Heart right ventricle (tissue), 16 donors: Measurements from ENCODE around the gene ESYT3. TPM values are rescaled to one million over a fixed set of nuclear protein-coding genes. Genes with fewer than 3 reads are reported as not detected.

Source experiments
- ATAC-seq, 8 donors: fragments of 200-7000 bp; cut with Tn5 transposase; one replicate each; pipeline ENCODE4 v1.9.1; 2020; ENCODE audit warnings: mild to moderate bottlenecking in 8 of 8, moderate library complexity in 8 of 8, moderate number of reproducible peaks in 1 of 8
- DNase-seq, 2 donors: peaks; one replicate each; pipeline ENCODE4 v3.0.0-alpha.2; 2020
- H3K27ac ChIP-seq, 10 donors: fragments of 200-600 bp; sonication (generic) in 2 of 10; one replicate each; pipeline versions ENCODE4 v1.5.0 to v1.8.0; 2020 to 2022; ENCODE audit warnings: mild to moderate bottlenecking in 3 of 10
- H3K27me3 ChIP-seq, 7 donors: fragments of 200-600 bp; one replicate each; pipeline ENCODE4 v1.8.0; 2021 to 2022; ENCODE audit warnings: mild to moderate bottlenecking in 2 of 7
- H3K36me3 ChIP-seq, 9 donors: fragments of 200-600 bp; sonication (generic) in 1 of 9; one replicate each; pipeline versions ENCODE4 v1.5.0 to v1.8.0; 2020 to 2022; ENCODE audit warnings: mild to moderate bottlenecking in 2 of 9
- H3K4me1 ChIP-seq, 9 donors: fragments of 200-600 bp; sonication (generic) in 1 of 9; one replicate each; pipeline versions ENCODE4 v1.5.0 to v1.8.0; 2020 to 2022; ENCODE audit warnings: mild to moderate bottlenecking in 4 of 9
- H3K4me3 ChIP-seq, 10 donors: fragments of 200-600 bp; sonication (generic) in 2 of 10; one replicate each; pipeline versions ENCODE4 v1.5.0 to v1.8.0; 2020 to 2022; ENCODE audit warnings: mild to moderate bottlenecking in 7 of 10, moderate library complexity in 2 of 10
- H3K9me3 ChIP-seq, 11 donors: fragments of 200-600 bp in 10 of 11; sonication (generic) in 2 of 11; one replicate each; pipeline versions ENCODE4 v1.5.0 to v1.8.0; 2013 to 2022; ENCODE audit warnings: mild to moderate bottlenecking in 2 of 11, control low read depth in 1 of 11, moderate library complexity in 1 of 11
- WGBS, 2 donors: extraction: QIAGEN DNeasy Blood & Tissue Kit; methylation state at CpG; one replicate each; pipeline ENCODE4 v1.1.7; 2013; ENCODE audit warnings: inconsistent platforms in 1 of 2; 5-methylcytosine and 5-hydroxymethylcytosine counted together
- intact Hi-C, 10 donors: fragments of 100-400 bp; cut with DNase I; formaldehyde crosslinking; loops; one replicate each; pipeline versions ENCODE4 v1.11.1 to v1.14.2; 2022
- polyA plus RNA-seq, 2 donors: library from polyadenylated mRNA; stranded (reverse); fragments of 200-250 nt; gene quantifications; one replicate each; pipeline ENCODE4 v1.2.3, GENCODE V29; 2013
- total RNA-seq, 10 donors: library from RNA; stranded (reverse); fragmentation: NEBNext Ultra II Directional in 3 of 10; extraction: Animal tissue kit (Norgen Biotek cat#: 25700) in 3 of 10; gene quantifications; one replicate each; pipeline versions ENCODE4 v1.2.1 to v1.2.4, GENCODE V29; 2021 to 2023
- TF ChIP-seq, protein P1 (sequence below), 9 donors: fragments of 200-600 bp; sonication (generic) in 2 of 9; IDR thresholded peaks; one replicate each; pipeline versions ENCODE4 v1.5.0 to v1.8.0; 2021 to 2022; ENCODE audit warnings: antibody characterized with exemption in 9 of 9, mild to moderate bottlenecking in 5 of 9, moderate library complexity in 1 of 9
- donor health status: Arrhythmogenic right ventricular cardiomyopathy.
- donor health status: ischemic (EF 13 %, LVEDD 7.1; RV severe dilation, severe dysfunction).
- donor health status: healthy with polysubstance abuse.
- donor health status: DM: no; HTN: yes; CAD: no.
- donor health status: DM: no; HTN: no; CAD: no.
- donor health status: ischemic (EF 25% LVEDD 6.9; RV normal size, moderate dysfunction).
- donor health status: ischemic (EF 25% LVEDD 5.7; RV mildly dilated, moderate dysfunction).
- donor health status: healthy.
- donor health status: DM: yes; HTN: yes; CAD: no.
- donor health status: Ischemic cardiomyopathy.
- donor health status: ischemic (EF 35%, LVEDD 5.7; RV mildly dilated, moderate dysfunction).
- donor health status: nonischemic (EF 11% LVEDD 7.7; RV severe dilation, severe dysfunction).
- donor health status: DM: yes; HTN: yes; CAD: no.
- donor health status: PGD.
- donor health status: ischemic (EF 29% LVEDD 5.4; RV normal size, mild dysfunction).
- donor health status: nonischemic (EF 23%, LVEDD 6.1; RV moderate dilation, normal function).

ESYT3 gene
- total and polyA plus RNA-seq, 12 donors: 0.26 to 2.4 (median 1.1) TPM

DNA sequence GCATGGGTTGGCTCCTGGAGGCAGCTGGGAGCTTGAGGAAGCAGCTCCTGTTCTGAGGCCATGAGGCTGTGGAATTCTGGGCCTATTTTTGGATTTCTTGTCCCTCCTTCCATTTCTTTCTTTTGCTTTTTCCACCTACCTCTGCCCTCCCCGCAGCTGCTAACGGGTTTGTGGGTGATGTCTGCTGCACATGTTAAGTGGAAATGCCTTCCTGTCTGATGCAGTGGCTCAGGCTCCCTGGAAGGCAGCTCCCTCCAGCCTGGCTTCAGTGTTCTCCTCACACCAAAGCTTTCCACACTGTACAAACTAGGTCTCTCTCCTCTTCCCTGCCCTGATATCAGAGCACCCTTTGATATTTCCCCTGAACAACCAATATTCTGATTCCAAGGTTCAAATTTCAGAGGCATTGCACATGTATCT, 33.8 kb upstream of the ESYT3 start:
- no peak for DNase-seq
- Histone ChIP-seq H3K9me3 (no peaks in the 10 kb centered on the region), H3K27me3 (no peaks in the 10 kb centered on the region), H3K4me1 (peaks cover 0 to 73% (median 44%) of the 10 kb centered on the region in 9 donors), H3K4me3 (no peak overlapping the region), H3K36me3 (peaks cover 0 to 87% (median 43%) of the 10 kb centered on the region in 9 donors), H3K27ac (peak overlapping the region in 8 of 10 donors; percentile 35 to 92 (median 68))
- ATAC-seq: peak in 1 of 8 donors; percentile 19
- intact Hi-C loops: loop anchor here in 1 of 10 donors (5.0 kb wide), 1 partner anchor 68 kb away; no protein-coding TSS in a partner anchor
- 17 to 55% methylated on average over 2 of the region's 2 CpGs for WGBS, 2 donors
- TF ChIP-seq, protein P1, sequence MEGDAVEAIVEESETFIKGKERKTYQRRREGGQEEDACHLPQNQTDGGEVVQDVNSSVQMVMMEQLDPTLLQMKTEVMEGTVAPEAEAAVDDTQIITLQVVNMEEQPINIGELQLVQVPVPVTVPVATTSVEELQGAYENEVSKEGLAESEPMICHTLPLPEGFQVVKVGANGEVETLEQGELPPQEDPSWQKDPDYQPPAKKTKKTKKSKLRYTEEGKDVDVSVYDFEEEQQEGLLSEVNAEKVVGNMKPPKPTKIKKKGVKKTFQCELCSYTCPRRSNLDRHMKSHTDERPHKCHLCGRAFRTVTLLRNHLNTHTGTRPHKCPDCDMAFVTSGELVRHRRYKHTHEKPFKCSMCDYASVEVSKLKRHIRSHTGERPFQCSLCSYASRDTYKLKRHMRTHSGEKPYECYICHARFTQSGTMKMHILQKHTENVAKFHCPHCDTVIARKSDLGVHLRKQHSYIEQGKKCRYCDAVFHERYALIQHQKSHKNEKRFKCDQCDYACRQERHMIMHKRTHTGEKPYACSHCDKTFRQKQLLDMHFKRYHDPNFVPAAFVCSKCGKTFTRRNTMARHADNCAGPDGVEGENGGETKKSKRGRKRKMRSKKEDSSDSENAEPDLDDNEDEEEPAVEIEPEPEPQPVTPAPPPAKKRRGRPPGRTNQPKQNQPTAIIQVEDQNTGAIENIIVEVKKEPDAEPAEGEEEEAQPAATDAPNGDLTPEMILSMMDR (IDR thresholded peaks at IDR 0.05): no peak

DNA sequence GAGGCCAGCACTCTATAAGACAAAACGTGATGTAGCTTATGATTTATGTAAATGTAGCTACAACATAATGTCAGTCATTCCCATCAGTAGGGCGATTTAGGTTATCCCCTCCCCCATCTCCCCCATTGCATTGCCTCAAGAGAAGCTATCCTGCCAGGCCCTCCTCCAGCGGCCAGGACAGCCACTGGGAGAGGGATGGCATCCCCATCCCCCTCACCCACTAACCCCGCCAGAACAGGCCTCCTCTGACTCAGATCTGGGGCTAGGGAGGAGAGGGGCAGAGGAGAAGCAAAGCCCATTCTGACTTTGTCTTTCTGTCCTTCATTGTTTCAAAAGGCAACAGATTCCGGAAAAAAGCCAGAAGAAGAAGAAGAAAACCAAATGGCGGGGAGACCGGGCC, 32.6 kb upstream of the ESYT3 start:
- Histone ChIP-seq H3K36me3 (peaks cover 0 to 90% (median 43%) of the 10 kb centered on the region in 9 donors), H3K27ac (peak overlapping the region in 5 of 10 donors; percentile 41 to 92 (median 64)), H3K27me3 (no peaks in the 10 kb centered on the region), H3K4me3 (no peak overlapping the region), H3K9me3 (no peaks in the 10 kb centered on the region), H3K4me1 (peaks cover 0 to 61% (median 34%) of the 10 kb centered on the region in 9 donors)
- ATAC-seq (peak in 1 of 8 donors; percentile 28), DNase-seq (no peak)
- TF ChIP-seq, protein P1 (IDR thresholded peaks at IDR 0.05): no peak
- intact Hi-C loops: loop anchor here in 1 of 10 donors (5.0 kb wide), 1 partner anchor 70 kb away; no protein-coding TSS in a partner anchor
- WGBS, 2 donors: 85 to 86% methylated on average over 7 of the region's 7 CpGs

DNA sequence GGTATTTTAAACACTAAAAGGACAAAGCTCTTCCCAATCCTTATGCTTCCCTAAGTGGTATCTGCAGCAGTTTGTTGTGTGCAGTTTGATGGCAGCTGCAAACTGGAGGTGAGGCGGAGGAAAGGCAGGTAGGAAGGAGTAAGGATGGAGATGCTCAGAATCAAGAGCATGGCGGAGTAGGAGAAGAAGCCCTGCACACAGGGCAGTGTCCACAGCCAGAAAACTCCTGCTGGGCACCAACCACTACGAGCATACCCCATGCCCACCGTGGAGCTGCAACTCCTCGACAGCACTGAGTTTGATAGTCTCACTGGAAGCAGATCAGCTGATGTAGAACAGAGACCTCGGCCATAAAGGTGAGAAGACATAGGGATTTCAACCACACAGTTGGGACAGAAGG, 30.3 kb upstream of the ESYT3 start:
- Histone ChIP-seq H3K27ac (no peak overlapping the region), H3K36me3 (peaks cover 0 to 69% (median 33%) of the 10 kb centered on the region in 9 donors), H3K4me3 (no peak overlapping the region), H3K27me3 (no peaks in the 10 kb centered on the region), H3K4me1 (peaks cover 0 to 53% (median 21%) of the 10 kb centered on the region in 9 donors), H3K9me3 (no peaks in the 10 kb centered on the region)
- ATAC-seq (no peak), DNase-seq (no peak)
- 96 to 99% methylated on average over 6 of the region's 6 CpGs for WGBS, 2 donors
- intact Hi-C loops: loop anchor here in 1 of 10 donors (5.0 kb wide), 1 partner anchor 72 kb away; no protein-coding TSS in a partner anchor
- TF ChIP-seq, protein P1 (IDR thresholded peaks at IDR 0.05): no peak

DNA sequence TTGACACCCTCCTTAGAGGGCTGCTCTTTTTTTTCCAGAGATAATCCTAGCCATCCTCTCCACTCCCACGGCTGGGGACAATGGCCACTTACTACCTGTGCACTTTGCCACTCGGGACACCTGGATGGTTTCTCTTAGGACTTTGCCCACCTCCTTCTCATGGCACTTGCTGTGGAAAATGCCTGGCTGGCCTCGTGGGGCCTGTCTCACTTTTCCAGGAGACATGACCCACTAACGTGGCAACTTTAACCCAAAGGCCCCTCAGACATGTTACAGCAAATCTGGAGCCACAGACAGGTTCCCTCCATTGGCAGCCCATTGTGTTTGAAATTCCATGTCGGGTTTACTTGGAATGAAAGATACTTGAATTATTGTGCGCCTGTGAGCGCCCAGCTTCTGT, 29.4 kb upstream of the ESYT3 start:
- intact Hi-C loops: no loop called here
- ATAC-seq: no peak
- no peaks in the 10 kb centered on the region for H3K9me3 ChIP-seq
- H3K36me3 ChIP-seq: peaks cover 0 to 60% (median 32%) of the 10 kb centered on the region in 9 donors
- H3K4me3 ChIP-seq: no peak overlapping the region
- no peak for DNase-seq
- TF ChIP-seq, protein P1 (IDR thresholded peaks at IDR 0.05): no peak
- no peak overlapping the region for H3K27ac ChIP-seq
- 95 to 97% methylated on average over 7 of the region's 7 CpGs for WGBS, 2 donors
- H3K27me3 ChIP-seq: no peaks in the 10 kb centered on the region
- peaks cover 0 to 44% (median 18%) of the 10 kb centered on the region in 9 donors for H3K4me1 ChIP-seq
